Left lung (tissue), 10 donors: Measurements from ENCODE around the gene VASP. TPM values are rescaled to one million over a fixed set of nuclear protein-coding genes. Genes with fewer than 3 reads are reported as not detected.
A peak's percentile ranks its signal among the peaks of the same experiment; 100 is the strongest.

Source experiments
- ATAC-seq: fragments of 200-7000 bp; cut with Tn5 transposase; one replicate; pipeline ENCODE4 v1.9.1; 2020; ENCODE audit warnings: moderate library complexity
- DNase-seq, 4 donors: peaks; one replicate each; pipeline ENCODE4 v3.0.0-alpha.2; 2013 to 2020
- H3K27ac ChIP-seq, 2 donors: fragments of 200-600 bp; sonication (generic) in 1 of 2; one replicate each; pipeline versions ENCODE4 v1.5.0 to v1.8.0; 2020 to 2021
- H3K27me3 ChIP-seq, 2 donors: fragments of 200-600 bp; sonication (generic) in 1 of 2; one replicate each; pipeline versions ENCODE4 v1.5.0 to v1.8.0; 2020 to 2021
- H3K36me3 ChIP-seq, 2 donors: fragments of 200-600 bp; sonication (generic) in 1 of 2; one replicate each; pipeline versions ENCODE4 v1.5.0 to v1.8.0; 2020 to 2021
- H3K4me1 ChIP-seq, 2 donors: fragments of 200-600 bp; one replicate each; pipeline ENCODE4 v1.8.0; 2021
- H3K4me3 ChIP-seq, 2 donors: fragments of 200-600 bp; sonication (generic) in 1 of 2; one replicate each; pipeline versions ENCODE4 v1.5.0 to v1.8.0; 2020 to 2021; ENCODE audit warnings: mild to moderate bottlenecking in 1 of 2
- H3K9me3 ChIP-seq, 2 donors: fragments of 200-600 bp; sonication (generic) in 1 of 2; one replicate each; pipeline versions ENCODE4 v1.5.0 to v1.8.0; 2020 to 2021
- intact Hi-C, 2 donors: fragments of 100-400 bp; cut with DNase I; formaldehyde crosslinking; loops; one replicate each; pipeline versions ENCODE4 v1.11.2 to v1.14.2; 2022
- polyA plus RNA-seq, 6 donors: library from polyadenylated mRNA; unstranded; fragments of 120-200 nt; gene quantifications; one replicate each; pipeline ENCODE4 v1.2.1, GENCODE V29; 2013; ENCODE audit not compliant: insufficient read length in 6 of 6
- total RNA-seq, 2 donors: library from RNA; stranded (reverse); fragmentation: NEBNext Ultra II Directional; extraction: Animal tissue kit (Norgen Biotek cat#: 25700); gene quantifications; one replicate each; pipeline ENCODE4 v1.2.1, GENCODE V29; 2021
- TF ChIP-seq, protein P1 (sequence below), 2 donors: fragments of 200-600 bp; sonication (generic) in 1 of 2; IDR thresholded peaks; one replicate each; pipeline versions ENCODE4 v1.5.0 to v1.8.0; 2021; ENCODE audit warnings: antibody characterized with exemption in 2 of 2
- donor health status: DM: no; HTN: yes; CAD: no.
- donor health status: DM: no; HTN: no; CAD: no.

Gene VASP
- total and polyA plus RNA-seq, 8 donors: 49.5 to 220 (median 57.4) TPM

DNA sequence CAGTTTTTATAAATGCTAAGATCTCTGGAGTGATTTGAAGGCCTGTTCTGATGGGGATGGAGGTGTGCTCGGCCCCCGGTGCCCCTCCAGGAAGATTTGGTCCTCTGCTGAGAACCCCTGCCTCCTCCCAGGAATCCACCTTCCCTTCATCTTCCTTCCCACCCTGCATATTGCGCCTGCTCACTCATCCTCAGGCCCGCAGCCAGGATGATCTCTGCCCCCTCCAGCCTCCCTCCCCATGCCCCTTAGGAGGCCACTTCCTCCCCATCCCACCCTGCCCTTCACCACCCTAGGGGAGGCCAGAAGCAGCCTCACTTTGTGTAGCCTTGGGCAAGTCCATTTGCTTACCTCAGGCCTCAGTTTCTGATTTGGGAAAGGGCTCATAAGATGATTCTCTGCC, 19.7 kb downstream of the VASP start:
- ATAC-seq (no peak), DNase-seq (no peak)
- TF ChIP-seq, protein P1, sequence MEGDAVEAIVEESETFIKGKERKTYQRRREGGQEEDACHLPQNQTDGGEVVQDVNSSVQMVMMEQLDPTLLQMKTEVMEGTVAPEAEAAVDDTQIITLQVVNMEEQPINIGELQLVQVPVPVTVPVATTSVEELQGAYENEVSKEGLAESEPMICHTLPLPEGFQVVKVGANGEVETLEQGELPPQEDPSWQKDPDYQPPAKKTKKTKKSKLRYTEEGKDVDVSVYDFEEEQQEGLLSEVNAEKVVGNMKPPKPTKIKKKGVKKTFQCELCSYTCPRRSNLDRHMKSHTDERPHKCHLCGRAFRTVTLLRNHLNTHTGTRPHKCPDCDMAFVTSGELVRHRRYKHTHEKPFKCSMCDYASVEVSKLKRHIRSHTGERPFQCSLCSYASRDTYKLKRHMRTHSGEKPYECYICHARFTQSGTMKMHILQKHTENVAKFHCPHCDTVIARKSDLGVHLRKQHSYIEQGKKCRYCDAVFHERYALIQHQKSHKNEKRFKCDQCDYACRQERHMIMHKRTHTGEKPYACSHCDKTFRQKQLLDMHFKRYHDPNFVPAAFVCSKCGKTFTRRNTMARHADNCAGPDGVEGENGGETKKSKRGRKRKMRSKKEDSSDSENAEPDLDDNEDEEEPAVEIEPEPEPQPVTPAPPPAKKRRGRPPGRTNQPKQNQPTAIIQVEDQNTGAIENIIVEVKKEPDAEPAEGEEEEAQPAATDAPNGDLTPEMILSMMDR (IDR thresholded peaks at IDR 0.05): no peak
- Histone ChIP-seq H3K4me1 (peaks cover 2 to 69% of the 10 kb centered on the region in 2 donors), H3K27me3 (peaks cover 0 to 17% of the 10 kb centered on the region in 2 donors), H3K36me3 (peaks cover 0 to 74% of the 10 kb centered on the region in 2 donors), H3K9me3 (no peaks in the 10 kb centered on the region), H3K27ac (peak overlapping the region in 1 of 2 donors; percentile 13), H3K4me3 (no peak overlapping the region)
- intact Hi-C loops: no loop called here

DNA sequence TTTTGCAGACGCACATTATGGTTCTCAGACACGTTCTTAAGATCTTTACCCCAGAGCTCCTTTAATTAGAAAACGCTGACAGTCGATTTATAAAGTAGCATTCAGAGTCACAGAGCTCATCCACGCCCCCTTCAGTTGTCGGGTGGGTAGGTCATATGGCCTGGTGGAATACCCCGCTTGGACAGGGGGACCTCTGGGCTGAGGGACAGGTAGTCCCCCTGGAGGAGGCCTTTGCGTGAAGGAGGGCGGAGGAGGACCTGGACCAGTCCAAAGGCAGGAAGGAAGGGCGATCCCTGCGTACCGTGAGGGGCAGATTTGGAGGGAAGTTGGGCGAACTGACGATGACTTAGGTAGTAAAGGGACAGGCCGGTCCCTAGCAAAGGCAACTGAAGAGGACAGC, 20.5 kb downstream of the VASP start:
- Histone ChIP-seq H3K4me3 (no peak overlapping the region), H3K4me1 (peaks cover 2 to 61% of the 10 kb centered on the region in 2 donors), H3K9me3 (no peaks in the 10 kb centered on the region), H3K27me3 (peaks cover 0 to 17% of the 10 kb centered on the region in 2 donors), H3K27ac (no peak overlapping the region), H3K36me3 (peaks cover 0 to 66% of the 10 kb centered on the region in 2 donors)
- DNase-seq (no peak), ATAC-seq (no peak)
- intact Hi-C loops: no loop called here
- TF ChIP-seq, protein P1 (IDR thresholded peaks at IDR 0.05): no peak

DNA sequence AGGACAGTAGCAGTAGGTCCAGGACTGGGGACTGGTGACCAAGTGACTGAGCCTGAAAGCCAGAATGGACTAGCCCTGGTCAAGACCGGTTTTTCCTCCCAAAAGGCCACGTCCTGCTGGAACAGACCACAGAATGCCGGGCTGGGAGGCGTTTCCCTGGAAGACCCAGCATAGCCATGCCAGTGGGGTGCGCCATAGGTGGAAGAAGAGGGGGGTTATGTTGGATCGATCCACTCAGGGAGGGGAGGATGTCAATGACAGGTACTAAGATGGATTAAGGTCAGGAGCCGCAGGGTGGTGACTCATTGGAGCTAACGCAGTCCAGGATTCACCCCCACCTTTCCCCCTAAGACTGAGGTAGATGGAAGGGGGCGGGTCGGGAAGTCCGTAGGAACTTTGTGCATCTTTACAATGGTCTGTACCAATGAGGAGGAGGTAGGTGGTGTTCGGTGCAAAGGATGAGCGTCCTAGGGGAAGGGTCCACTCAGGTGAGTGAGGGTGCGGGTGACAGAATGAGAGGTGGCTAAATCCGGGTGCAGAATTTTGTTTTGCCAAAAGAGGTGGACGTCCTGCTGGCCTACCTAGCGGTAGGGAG, 21.0 kb downstream of the VASP start:
- Histone ChIP-seq H3K9me3 (no peaks in the 10 kb centered on the region), H3K27ac (no peak overlapping the region), H3K4me1 (peaks cover 2 to 56% of the 10 kb centered on the region in 2 donors), H3K27me3 (peaks cover 0 to 17% of the 10 kb centered on the region in 2 donors), H3K4me3 (peak overlapping the region in 1 of 2 donors; percentile 19), H3K36me3 (peaks cover 0 to 61% of the 10 kb centered on the region in 2 donors)
- ATAC-seq (peak; percentile 1), DNase-seq (no peak)
- TF ChIP-seq, protein P1 (IDR thresholded peaks at IDR 0.05): no peak
- intact Hi-C loops: no loop called here

DNA sequence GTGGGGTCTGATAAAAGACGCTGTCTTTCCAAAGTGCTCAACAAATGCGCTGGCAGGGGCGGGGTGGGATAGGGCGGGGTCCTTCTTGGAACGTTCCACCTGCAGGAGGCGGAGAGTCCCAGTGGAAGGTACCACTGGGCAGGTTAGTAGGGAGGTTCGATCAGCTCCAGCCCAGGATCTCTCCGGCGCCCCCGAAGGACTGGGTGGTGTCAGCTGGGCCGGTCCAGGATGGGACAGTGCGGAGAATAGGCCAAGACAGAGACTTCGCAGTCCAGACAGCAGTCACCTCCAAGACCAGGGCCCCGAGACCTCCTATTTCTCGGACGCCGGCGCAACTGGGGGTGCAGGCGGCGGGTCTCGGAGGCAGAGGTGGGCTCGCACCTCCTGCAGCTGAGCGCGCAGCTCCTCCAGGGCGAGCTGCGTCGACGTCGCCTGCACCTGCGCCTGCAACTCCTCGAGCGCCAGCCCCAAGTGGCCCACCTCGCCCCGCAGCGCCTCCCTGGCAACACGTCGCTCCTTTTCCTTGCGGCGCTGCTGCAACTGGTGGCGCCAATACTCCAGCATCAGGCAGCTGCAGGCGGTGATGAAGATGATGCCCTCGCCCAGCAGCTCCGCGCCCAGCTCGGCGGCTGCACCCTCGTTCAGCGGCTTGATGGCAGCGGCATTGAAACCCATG, 21.6 kb downstream of the VASP start:
- ATAC-seq (peak; percentile 82), DNase-seq (peak in 2 of 4 donors; percentile 39 to 82)
- TF ChIP-seq, protein P1 (IDR thresholded peaks at IDR 0.05): no peak
- Histone ChIP-seq H3K9me3 (no peaks in the 10 kb centered on the region), H3K4me1 (peaks cover 2 to 49% of the 10 kb centered on the region in 2 donors), H3K27me3 (peaks cover 0 to 17% of the 10 kb centered on the region in 2 donors), H3K4me3 (peak overlapping the region; percentile 19 to 28), H3K27ac (no peak overlapping the region), H3K36me3 (peaks cover 0 to 55% of the 10 kb centered on the region in 2 donors)
- intact Hi-C loops: no loop called here

DNA sequence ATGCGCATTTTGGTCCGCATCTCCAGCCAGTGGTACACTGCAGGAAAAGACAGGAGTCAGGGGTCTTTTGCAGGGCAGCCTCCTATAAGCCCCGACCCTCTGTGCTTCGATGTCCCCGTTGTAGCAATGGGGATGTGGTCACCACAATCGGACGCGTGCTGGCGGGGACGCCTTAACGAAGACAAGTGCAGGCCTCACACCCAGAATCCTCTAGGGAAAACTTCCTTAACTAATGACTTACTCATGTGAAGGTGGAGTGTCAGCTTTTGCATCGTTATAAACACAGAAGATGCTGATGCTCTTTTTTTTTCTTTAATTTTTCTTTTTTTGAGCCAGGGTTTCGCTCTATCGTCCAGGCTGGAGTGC, 22.1 kb downstream of the VASP start:
- peaks cover 2 to 48% of the 10 kb centered on the region in 2 donors for H3K4me1 ChIP-seq
- H3K27ac ChIP-seq: no peak overlapping the region
- peaks cover 0 to 17% of the 10 kb centered on the region in 2 donors for H3K27me3 ChIP-seq
- peak overlapping the region in 1 of 2 donors; percentile 28 for H3K4me3 ChIP-seq
- DNase-seq (no peak), ATAC-seq (no peak)
- peaks cover 0 to 49% of the 10 kb centered on the region in 2 donors for H3K36me3 ChIP-seq
- intact Hi-C loops: no loop called here
- H3K9me3 ChIP-seq: no peaks in the 10 kb centered on the region
- TF ChIP-seq, protein P1 (IDR thresholded peaks at IDR 0.05): no peak
